Measurements from ENCODE around the gene RPE65.

- TF ChIP-seq POLR2AphosphoS5 (IDR thresholded peaks at IDR 0.05; ENCODE audit: borderline replicate concordance, low read depth, low read length) (no peak), EZH2 (IDR thresholded peaks at IDR 0.05) (no peak)
Measured at GRCh38 chr1:68384321-68384813, 65.4 kb downstream of the RPE65 start.

Measured in SK-N-MC (cell line).